GM23248 (cell line): Measurements from ENCODE around the gene MFAP5.

Source experiments
- EZH2 ChIP-seq: fragments of 200-600 bp; sonication (generic); IDR thresholded peaks from 2 replicates; pipeline ENCODE4 v1.6.1; 2018; ENCODE audit warnings: antibody characterized with exemption, mild to moderate bottlenecking; ENCODE audit not compliant: insufficient read depth, poor library complexity, severe bottlenecking
- EZH2phosphoT487 ChIP-seq: fragments of 200-600 bp; sonication (generic); IDR thresholded peaks from 2 replicates; pipeline ENCODE4 v1.6.1; 2018; ENCODE audit warnings: antibody characterized with exemption, moderate library complexity, mild to moderate bottlenecking, low read depth; ENCODE audit not compliant: insufficient read depth

DNA sequence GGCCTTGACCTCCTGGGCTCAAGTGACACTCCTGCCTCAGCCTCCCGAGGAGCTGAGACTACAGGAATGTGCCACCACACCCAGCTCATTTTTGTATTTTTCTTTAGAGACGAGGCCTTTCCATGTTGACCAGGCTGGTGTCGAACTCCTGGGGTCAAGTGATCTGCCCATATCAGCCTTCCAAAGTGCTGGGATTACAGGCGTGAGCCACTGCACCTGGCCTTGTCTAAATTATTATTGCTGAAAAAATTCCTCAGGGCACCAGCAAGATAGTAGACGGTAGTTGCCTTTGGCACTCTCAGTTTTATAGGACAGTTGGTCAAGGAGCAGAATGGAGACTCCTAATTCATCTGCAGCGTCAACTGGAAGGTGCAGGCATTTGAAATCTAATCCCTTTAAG lies 47.4 kb downstream of the MFAP5 start:
- no peak for TF ChIP-seq EZH2phosphoT487
- no peak for TF ChIP-seq EZH2
